Calu3 (cell line): ENCODE results near the gene KIDINS220. TPM values are rescaled to one million over a fixed set of nuclear protein-coding genes. Genes with fewer than 3 reads are reported as not detected.

Experiments used
- BruUV-seq: library from RNA; stranded (reverse); fragments of 400-500 nt; replicated peaks from 2 replicates; lab custom pipeline; 2021; lab: Mats Ljungman, UMichigan
- CTCF ChIA-PET: fragments of 300-600 bp; sonication (Branson Sonifier 250); formaldehyde crosslinking; loops from one replicate; lab custom pipeline; 2022; ENCODE audit warnings: antibody characterized with exemption; lab: Charles Lee
- DNase-seq: peaks from one replicate; pipeline ENCODE4 v3.0.0; 2022
- H3K27ac Mint-ChIP-seq: one replicate; pipeline ENCODE4 v1.8.0; 2022; ENCODE audit warnings: mixed read lengths; ENCODE audit not compliant: unreplicated experiment
- H3K27me3 Mint-ChIP-seq: one replicate; pipeline ENCODE4 v1.8.0; 2022; ENCODE audit warnings: mixed read lengths; ENCODE audit not compliant: unreplicated experiment
- H3K36me3 Mint-ChIP-seq: one replicate; pipeline ENCODE4 v1.8.0; 2022; ENCODE audit warnings: mild to moderate bottlenecking, moderate library complexity, mixed read lengths; ENCODE audit not compliant: insufficient read depth, unreplicated experiment
- H3K4me1 Mint-ChIP-seq: one replicate; pipeline ENCODE4 v1.8.0; 2022; ENCODE audit warnings: mild to moderate bottlenecking, low read depth, mixed read lengths; ENCODE audit not compliant: unreplicated experiment
- H3K4me3 Mint-ChIP-seq: one replicate; pipeline ENCODE4 v1.8.0; 2022; ENCODE audit warnings: mild to moderate bottlenecking, low read depth, moderate library complexity, mixed read lengths; ENCODE audit not compliant: unreplicated experiment
- H3K9me3 Mint-ChIP-seq: one replicate; pipeline ENCODE4 v1.8.0; 2022; ENCODE audit warnings: low read depth, mixed read lengths; ENCODE audit not compliant: unreplicated experiment
- CTCF ChIP-seq: fragments of 200-600 bp; IDR thresholded peaks from one replicate; pipeline ENCODE4 v1.8.0; 2022; ENCODE audit warnings: antibody characterized with exemption; ENCODE audit not compliant: unreplicated experiment
- intact Hi-C: fragments of 100-400 bp; cut with micrococcal nuclease; formaldehyde crosslinking; loops from one replicate; pipeline ENCODE4 v1.10.0; 2022; ENCODE audit not compliant: unreplicated experiment
- total RNA-seq: library from RNA; stranded (reverse); gene quantifications from 2 replicates; pipeline ENCODE4 v1.2.3, GENCODE V29; 2022

The KIDINS220 gene
- total RNA-seq, 1 experiment from 2014 or later: 33.6 TPM

- Mint-ChIP-seq H3K9me3 (no peaks in the 10 kb centered on the region), H3K27ac (no peak overlapping the region), H3K36me3 (peaks cover 13% of the 10 kb centered on the region), H3K27me3 (no peaks in the 10 kb centered on the region), H3K4me3 (no peak overlapping the region), H3K4me1 (no peaks in the 10 kb centered on the region)
- no peak for DNase-seq
- CTCF ChIA-PET: interaction anchor here (0.6 kb wide), 1 partner anchor 62 kb away, joined by 4 read pairs; no protein-coding TSS in a partner anchor
- TF ChIP-seq CTCF: no peak
- intact Hi-C loops: no loop called here
- no TSS peak for BruUV-seq
These were observed 39.7 kb downstream of the KIDINS220 start for GRCh38 chr2:8797682-8798081.

DNA sequence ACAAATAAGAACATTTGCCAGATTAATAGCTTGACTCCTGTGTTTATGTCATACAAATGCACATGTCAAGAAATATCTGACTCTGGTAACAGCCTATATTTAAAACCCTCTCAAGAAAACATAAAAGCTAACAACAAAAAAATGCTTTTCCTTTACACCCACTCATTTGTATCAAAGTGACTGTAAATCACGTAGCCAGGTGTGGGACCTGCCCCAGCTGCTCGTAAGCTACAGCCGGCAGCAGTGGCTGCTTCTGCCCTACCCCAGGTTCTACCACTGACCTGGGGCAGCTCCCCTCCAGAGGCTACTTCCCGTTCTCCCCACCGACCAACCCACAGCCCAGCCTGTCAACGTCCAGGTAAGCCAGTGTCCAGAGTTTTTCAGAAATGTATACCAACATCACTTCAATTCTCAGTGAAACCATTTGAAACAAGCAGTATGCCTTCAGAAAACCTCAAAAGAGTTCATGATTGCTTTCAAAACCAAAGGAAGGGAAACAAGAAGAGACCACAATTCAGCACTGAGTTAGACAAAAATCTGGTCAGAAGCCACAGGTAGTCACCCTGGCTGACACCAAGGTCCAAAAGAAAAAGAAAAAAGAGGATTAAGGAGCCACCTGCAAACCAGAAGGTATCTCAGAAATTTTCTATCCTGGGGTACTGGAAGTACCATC lies 40.4 kb downstream of the KIDINS220 start:
- Mint-ChIP-seq H3K27ac (no peak overlapping the region), H3K36me3 (peaks cover 8% of the 10 kb centered on the region), H3K9me3 (no peaks in the 10 kb centered on the region), H3K27me3 (no peaks in the 10 kb centered on the region), H3K4me3 (no peak overlapping the region), H3K4me1 (no peaks in the 10 kb centered on the region)
- no peak for TF ChIP-seq CTCF
- DNase-seq: no peak
- CTCF ChIA-PET: no interaction called here
- BruUV-seq: no TSS peak
- intact Hi-C loops: no loop called here

DNA sequence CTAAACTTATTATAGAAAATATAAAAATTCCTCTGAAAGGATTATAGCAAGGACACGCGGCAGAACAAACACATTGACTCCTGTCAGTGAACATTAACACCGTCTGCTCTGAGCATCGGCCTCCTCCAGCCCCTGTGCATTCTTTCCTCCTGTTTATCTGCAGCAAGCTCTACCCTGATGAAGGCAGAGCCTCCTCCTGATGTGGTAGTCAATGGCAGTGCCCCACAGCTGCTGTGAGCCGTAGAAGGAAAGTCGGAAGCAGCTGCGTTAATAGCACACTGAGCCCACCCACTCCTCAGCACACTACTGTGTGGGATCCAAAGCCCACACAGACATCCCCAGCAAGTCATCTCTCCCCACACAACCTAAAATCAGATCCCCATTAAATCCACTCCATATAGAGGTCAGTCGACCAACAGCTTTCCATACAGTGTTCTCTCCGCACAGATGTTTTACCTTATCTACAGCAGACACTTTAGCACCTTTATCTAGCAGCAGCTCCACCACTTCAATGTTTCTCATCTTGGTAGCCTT lies 41.0 kb downstream of the KIDINS220 start:
- intact Hi-C loops: no loop called here
- Mint-ChIP-seq H3K36me3 (peaks cover 6% of the 10 kb centered on the region), H3K27ac (no peak overlapping the region), H3K27me3 (no peaks in the 10 kb centered on the region), H3K4me3 (no peak overlapping the region), H3K9me3 (no peaks in the 10 kb centered on the region), H3K4me1 (no peaks in the 10 kb centered on the region)
- no peak for DNase-seq
- no peak for TF ChIP-seq CTCF
- CTCF ChIA-PET: no interaction called here
- no TSS peak for BruUV-seq

DNA sequence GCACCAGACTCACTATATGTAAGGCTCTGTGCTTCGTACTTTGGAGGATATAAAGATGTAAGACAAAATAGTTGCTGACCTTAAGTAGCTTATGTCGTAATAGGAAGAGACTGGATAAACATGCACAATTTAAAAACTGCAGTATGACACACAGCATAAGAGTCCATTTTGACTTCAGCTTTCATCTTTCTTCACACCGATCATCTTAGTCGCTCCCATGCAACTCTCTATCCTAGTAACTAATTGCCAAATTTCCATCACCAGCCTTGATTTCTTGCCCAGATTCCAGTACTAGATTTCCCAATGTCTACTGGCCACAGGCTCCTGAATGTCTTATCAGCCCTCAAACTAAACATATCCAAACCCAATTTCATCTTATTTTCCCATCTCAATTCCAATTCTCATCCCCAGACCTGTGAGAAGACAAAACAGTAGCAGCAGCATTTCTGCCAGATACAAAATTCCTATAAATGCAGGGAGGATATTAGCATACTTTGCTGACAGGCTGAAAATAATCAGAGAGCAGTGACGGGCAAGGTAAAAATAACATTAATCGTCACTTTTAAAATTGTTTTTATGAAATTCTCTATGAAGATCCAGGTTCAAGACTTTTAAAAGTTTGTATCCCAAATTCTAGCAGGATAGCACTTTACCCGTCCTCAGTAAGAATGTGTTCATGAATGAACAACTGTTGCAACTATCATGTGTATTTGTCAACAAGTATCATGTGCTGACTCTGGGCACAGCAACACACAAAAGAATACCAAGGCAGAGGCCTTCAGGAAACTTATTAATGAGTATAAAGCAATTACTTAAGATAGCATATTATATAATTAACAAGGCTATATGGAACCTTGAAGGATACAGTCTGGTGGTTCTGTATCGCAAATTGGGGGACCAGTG lies 42.2 kb downstream of the KIDINS220 start:
- TF ChIP-seq CTCF: no peak
- BruUV-seq: no TSS peak
- Mint-ChIP-seq H3K4me1 (no peaks in the 10 kb centered on the region), H3K27me3 (no peaks in the 10 kb centered on the region), H3K4me3 (no peak overlapping the region), H3K27ac (no peak overlapping the region), H3K9me3 (no peaks in the 10 kb centered on the region), H3K36me3 (peaks cover 6% of the 10 kb centered on the region)
- DNase-seq: no peak
- CTCF ChIA-PET: interaction anchor here (0.9 kb wide), 2 partner anchors 15 to 29 kb away, joined by 3 to 4 read pairs; no protein-coding TSS in a partner anchor
- intact Hi-C loops: no loop called here
